ENCODE results near the gene FZD1. TPM values are rescaled to one million over a fixed set of nuclear protein-coding genes. Genes with fewer than 3 reads are reported as not detected.

Gene FZD1
- total and polyA plus RNA-seq, 2 of the 13 experiments (the other 11 are each of a cell fraction or from before 2014, with no cell fraction given): 0.22 to 0.80 TPM

GRCh38 chr7:91293840-91294239 lies 29.6 kb downstream of the FZD1 start (continued):
- no peak for TF ChIP-seq ZNF574 (CRISPR knock-in tag; IDR thresholded peaks at IDR 0.05)

GRCh38 chr7:91294639-91295220 lies 30.5 kb downstream of the FZD1 start:
- CTCF ChIA-PET (ENCODE audit: low intra/inter-chr PET ratio, low total read pairs): no interaction called here
- Histone ChIP-seq H3K9me3 (ENCODE audit: low read length) (no peaks in the 10 kb centered on the region), H3K4me1 (ENCODE audit: insufficient read depth, low read length) (no peaks in the 10 kb centered on the region), H4K20me1 (ENCODE audit: insufficient read depth, low read length) (no peaks in the 10 kb centered on the region), H3K9ac (ENCODE audit: insufficient read depth, low read depth, low read length) (no peak overlapping the region), H3K27me3 (ENCODE audit: control insufficient read depth in 1 of 2, insufficient read depth in 2 of 2, low read length in 2 of 2) (no peaks in the 10 kb centered on the region), H3K27ac (ENCODE audit: extremely low read length, insufficient read depth, low read length) (no peak overlapping the region), H3K79me2 (ENCODE audit: insufficient read depth, low read length) (no peaks in the 10 kb centered on the region), H3K4me3 (replicated peaks in 1 of 3; ENCODE audit: insufficient read depth in 1 of 3, low read depth in 2 of 3, low read length in 3 of 3) (no peak overlapping the region), H2AFZ (ENCODE audit: low read length) (no peak overlapping the region), H3K36me3 (replicated peaks in 1 of 2; ENCODE audit: control insufficient read depth in 1 of 2, insufficient read depth in 2 of 2, low read length in 2 of 2) (no peaks in the 10 kb centered on the region), H3K4me2 (ENCODE audit: low read depth, low read length) (no peak overlapping the region)
- in situ Hi-C loops (cut with HindIII; ENCODE audit: extremely low pct_ligation_motif_present, low pct_unique_long_range_greater_than_20kb): no loop called here
- intact Hi-C loops (cut with micrococcal nuclease; ENCODE audit: unreplicated experiment): loop anchor here (1.0 kb wide), 1 partner anchor 19 kb away; no protein-coding TSS in a partner anchor
- POLR2A ChIA-PET: no interaction called here
- FAIRE-seq (no peak), DNase-seq (ENCODE audit: low spot score) (no peak), ATAC-seq (no peak)
- WGBS (ENCODE audit: low lambda C conversion rate): 44% methylated on average over 6 of the region's 6 CpGs
- TF ChIP-seq ZNF30 (CRISPR knock-in tag; IDR thresholded peaks at IDR 0.05) (no peak), DRAP1 (CRISPR knock-in tag; IDR thresholded peaks at IDR 0.05) (no peak), ZNF274 (CRISPR knock-in tag; IDR thresholded peaks at IDR 0.05) (no peak), POGK (CRISPR knock-in tag; conservative IDR thresholded peaks at IDR 0.05) (no peak), RBM22 (optimal IDR thresholded peaks at IDR 0.05; ENCODE audit: low read length) (no peak), RFXANK (CRISPR knock-in tag; IDR thresholded peaks at IDR 0.05) (no peak), ZKSCAN5 (CRISPR knock-in tag; IDR thresholded peaks at IDR 0.05) (no peak), ZNF629 (CRISPR knock-in tag; conservative IDR thresholded peaks at IDR 0.05) (no peak), ZC3H4 (CRISPR knock-in tag; IDR thresholded peaks at IDR 0.05; ENCODE audit: borderline replicate concordance) (no peak), MYC (CRISPR knock-in tag; IDR thresholded peaks at IDR 0.05; ENCODE audit: borderline replicate concordance) (no peak), HES4 (CRISPR knock-in tag; IDR thresholded peaks at IDR 0.05; ENCODE audit: borderline replicate concordance) (no peak), ZFP41 (CRISPR knock-in tag; IDR thresholded peaks at IDR 0.05; ENCODE audit: borderline replicate concordance) (no peak)
- BruUV-seq (replicated peaks): no TSS peak
